GM19043 (cell line): ENCODE measurements around the gene RAPGEF5.
A peak's percentile ranks its signal among the peaks of the same experiment; 100 is the strongest.

ENCODE experiments used
- ATAC-seq: cut with Tn5 transposase; IDR thresholded peaks from one replicate; pipeline ENCODE4 v1.9.1; 2021; ENCODE audit warnings: low read depth; ENCODE audit not compliant: unreplicated experiment

The RAPGEF5 gene

DNA sequence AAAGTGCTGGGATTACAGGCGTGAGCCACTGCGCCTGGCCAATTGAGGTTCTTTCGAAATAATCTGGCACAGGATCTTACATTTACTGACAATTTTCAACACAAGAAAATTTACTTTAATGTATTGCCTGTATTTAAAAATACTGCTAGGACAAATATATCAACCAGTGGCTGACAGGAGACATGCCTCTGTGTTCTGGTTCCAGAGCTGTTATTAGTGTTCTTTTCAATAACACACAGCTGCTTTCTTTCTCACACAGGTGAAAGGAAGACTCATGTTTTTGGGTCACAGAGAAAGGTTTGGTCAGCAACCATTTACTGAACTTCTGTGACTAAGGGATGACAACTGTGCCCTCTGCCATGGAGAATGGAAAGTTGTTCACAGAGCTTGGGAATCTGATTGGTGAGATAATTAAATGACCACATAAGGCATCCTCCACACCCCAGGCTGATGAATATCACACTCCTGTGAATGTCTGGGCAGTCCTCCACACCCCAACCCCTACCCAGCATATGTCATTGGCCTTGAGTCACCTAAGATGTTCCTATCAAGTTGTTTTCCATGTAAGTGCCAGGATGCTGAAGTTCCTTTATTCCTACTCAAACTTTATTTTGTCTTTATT, 180.1 kb downstream of the RAPGEF5 start:
- ATAC-seq = no peak

DNA sequence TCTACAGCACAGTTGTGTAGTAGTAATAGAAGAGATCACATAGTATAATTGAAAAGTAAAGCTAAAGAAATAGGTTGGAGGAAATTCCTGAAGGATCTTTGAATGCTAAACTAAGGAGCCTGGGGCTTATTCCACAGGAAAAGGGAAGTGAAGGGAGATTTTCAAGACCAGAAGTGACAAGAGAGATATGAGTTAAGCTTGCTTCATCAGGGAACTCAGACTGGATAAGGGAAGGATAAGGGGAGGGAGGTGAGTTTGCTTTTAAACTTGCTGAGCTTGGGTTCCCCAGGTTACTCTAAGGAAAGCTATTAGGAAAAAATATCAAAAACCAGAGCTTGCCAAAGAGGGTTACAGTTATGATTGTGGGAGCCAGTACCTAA, 182.4 kb downstream of the RAPGEF5 start:
- ATAC-seq = no peak

DNA sequence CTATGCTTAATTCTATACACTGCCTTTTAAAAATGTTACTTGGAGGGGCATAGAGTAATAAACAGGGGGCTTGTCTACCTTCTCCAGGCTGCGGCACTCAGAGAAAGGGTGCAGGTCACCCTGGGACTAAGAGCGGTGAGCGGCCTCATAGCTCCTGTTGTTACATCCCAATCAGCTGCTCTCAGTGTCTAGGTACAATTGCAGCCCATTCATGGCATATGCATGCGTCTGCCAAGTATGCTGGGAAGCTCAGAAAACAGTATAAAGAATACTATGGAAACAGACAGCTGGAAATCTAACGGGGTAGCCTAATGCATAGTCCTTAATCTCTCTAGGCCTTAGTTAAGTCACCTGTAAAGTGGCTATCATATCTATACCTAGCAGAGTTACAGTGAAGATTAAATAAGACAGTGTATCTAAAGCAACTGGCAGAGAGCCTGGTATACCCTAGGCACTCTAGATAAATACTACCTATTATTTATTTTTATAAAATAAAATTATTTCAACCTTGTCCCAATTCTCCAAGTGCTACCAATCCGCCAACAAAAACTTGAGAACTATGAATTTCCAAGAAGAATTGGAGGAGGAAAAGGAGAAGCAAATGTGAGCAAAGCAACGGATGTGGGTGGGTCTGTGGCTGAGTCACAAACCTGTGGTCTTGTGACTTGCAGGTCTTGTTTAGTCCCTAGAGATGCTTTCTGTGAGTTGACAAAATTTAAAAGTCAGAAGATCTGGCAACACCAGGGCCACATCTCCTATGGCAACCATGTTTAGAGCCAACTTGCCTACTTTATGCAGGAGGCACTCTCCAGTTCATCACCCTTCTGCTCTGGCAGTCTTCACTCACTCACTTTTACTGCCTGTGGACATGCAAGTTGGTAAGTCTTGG, 183.0 kb downstream of the RAPGEF5 start:
- ATAC-seq = peak; percentile 95

DNA sequence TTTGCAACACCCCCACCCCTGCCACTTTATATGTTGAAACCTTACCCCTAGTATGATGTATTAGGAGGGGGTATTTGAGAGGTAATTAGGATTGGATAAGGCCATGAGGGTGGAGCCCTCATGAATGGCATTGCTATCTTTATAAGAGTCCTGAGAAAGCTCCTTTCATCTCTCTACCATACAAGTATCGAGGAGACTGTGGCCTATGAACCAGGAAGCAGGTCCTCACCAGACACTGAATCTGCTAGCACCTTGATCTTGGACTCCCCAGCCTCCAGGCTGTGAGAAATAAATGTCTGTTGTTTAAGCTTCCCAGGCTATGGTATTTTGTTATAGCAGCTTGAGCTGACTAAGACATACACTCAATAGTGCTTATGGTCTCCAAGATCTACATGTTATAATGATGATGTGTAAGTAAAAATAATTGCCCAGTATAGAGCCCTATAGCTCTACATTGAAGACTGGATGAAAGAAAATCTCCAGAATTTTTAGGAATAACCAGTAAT, 188.8 kb downstream of the RAPGEF5 start:
- no peak for ATAC-seq

DNA sequence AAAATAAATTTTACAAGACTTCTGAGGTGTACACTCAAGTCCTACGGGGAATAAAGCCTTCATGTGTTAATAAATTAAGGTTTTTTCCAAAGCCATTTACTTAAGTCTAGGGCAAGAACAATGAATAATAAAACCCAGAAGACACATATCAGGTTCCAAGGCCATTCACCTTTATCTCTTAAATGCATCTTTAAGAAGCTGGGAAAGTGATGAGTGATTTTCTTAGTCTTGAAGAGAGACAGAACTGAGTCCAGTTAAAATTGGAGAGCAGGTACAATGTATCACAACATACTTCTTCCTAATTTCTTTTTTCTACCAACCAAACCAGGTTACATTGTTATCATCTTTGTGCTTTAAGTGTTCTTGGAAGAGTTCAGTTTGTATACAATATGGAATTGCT, 189.5 kb downstream of the RAPGEF5 start:
- ATAC-seq = no peak

DNA sequence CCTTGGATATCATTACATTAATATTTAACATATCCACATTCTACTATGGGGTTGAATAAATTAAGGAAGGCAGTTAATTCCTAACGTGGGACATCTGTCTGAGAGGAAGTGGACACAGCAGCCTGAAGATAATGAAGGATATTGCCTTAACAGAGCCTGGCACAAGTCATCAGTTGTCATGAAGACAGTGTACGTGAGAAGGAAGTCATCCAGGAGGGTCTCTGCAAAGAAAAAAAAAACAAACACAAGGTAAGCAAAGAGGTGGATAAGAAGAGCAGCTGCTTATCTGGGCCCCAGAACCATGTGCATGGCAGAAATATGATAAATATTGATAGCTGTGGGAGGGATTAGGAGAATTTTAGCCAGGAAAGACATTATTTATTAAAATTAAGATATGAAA, 190.0 kb downstream of the RAPGEF5 start:
- ATAC-seq = no peak

DNA sequence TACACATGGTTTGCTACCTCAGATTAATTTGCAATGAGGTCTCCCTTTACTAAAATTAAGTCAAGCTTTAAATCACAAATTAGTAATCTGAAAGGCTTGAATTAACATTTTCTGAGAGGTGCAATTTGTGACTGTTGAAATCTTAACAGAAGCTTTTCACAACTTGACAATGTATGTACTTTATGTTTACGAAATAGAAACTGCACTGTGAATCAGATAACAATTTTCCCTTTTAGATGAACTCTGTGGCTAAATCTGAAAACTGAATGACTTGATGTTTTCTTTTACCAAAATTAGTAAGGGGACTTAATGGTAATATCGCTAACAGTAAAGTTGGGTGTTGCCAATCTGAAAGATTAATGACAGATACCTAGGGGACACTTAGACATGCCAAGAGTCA, 197.6 kb downstream of the RAPGEF5 start:
- ATAC-seq = no peak

DNA sequence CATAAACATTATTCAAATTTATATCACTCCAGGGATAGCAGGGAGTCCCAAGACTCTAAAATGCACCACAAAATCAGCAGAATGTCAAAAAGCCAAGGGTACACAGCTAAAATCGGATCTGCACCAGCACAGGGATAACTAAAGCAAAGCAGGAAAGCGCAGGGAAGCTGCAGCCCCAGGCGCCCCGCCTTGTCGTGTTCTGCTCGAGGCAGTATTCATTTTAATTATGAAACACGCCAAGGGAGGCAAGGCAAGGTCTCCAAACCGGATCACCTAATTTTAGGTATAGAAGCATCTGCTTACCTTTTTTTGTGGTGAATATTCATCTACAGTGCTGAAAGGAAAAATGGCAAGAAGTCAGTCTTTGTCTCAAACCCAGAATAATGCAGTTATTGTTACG, 199.4 kb downstream of the RAPGEF5 start:
- ATAC-seq = no peak

DNA sequence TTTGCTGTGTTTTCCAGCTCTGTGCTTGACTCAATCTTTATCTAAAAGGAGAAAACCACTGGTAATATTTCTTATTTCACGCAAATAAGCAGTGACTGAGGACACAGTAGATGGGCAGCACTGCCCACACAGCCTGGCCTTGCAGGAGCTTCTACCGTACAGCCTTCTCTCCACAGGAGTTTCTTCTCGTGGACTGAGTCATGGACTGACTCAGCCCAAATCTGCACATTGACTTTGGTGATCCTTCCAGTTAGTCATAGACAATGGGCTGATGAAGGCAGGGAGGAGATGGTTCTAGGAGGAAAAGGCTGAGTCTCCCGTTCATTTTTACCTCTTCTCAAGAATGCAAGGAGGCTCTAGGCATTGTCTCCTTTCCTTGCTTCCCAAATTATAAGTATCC, 200.7 kb downstream of the RAPGEF5 start:
- ATAC-seq = no peak

DNA sequence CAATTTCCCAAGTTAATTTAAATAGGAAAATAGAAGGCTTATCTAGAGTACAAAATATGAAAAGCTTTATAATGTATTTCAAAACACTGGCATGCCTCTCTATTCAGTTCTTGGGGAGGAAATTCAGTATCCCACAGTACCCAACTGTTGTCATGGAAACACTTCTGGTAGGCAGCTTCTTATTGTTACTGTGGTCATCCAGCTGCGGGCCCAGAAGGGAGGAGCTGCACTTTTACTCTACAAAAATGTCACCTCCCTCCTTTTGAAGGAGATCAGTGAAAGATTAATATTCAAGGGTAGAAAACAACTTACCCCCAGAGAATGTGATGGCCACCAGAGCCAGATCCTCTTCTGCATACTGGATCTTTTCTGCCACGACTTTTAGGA, 202.8 kb downstream of the RAPGEF5 start:
- no peak for ATAC-seq

DNA sequence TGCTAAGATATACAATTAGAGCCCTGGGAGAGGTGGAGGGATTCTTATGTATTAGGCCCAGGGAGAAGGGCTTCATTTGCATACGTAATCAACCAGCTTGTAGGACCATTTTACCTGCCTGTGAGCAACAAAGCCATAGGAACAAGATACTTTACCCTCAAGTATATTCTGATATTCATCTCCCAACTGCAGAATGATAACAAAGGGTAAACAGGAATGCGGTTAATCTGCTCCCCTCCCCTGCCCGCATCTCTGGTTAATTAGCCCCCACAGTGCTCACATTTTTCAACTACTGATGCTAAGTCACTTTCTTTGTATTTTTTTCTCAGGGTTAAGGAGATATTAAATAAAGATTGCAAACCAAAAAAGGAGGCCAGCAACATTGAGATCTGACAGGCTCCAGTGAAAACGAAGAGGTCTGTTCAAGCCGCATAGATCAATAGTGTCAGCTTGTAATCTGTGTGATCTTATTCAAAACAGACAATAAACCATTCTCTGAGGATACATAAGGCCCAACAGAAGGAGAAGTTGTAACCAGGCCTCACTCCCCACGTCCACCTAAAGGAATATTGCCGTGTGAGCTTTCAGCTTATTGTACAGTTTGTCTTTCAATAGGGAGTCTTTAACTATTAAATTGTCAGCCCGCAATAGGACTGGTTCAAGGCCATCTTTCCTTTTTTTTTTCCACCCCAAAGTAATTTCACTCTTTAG, 203.4 kb downstream of the RAPGEF5 start:
- no peak for ATAC-seq

DNA sequence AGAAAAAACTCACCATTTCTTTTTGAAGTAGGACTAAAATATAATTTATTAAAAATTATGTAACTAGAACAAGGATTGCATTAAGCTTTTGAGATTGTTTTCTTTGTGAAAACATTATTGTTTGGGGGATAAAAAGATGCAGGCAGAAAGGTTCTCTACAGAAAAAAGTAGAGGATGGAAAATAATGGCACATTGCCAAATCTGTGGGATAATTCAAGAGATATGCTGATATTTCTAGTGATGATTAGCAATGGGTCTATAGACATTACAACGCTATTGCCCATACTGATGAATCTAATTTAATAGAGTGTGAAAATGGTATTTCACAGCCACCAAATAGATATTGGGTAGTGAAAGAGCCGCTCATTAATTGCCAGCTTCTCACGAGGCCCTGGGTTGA, 204.3 kb downstream of the RAPGEF5 start:
- no peak for ATAC-seq

DNA sequence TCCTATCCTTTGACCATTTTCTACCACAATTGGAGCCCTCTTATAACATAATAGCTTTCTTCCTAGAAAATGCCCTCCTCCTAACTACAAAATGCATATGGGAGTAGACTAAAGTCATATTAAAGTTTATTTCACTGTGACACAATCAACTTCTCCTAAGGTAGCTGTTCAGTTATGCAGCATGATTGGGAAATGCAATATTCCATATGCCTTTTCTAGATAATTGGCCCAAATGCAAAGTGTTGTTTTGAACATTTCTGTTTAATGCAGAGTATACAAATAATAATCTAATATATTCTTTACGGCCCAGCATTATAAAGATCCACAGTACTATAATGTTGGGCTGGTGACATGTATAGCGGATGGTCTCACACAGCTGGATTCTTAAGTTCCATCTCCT, 205.1 kb downstream of the RAPGEF5 start:
- no peak for ATAC-seq

DNA sequence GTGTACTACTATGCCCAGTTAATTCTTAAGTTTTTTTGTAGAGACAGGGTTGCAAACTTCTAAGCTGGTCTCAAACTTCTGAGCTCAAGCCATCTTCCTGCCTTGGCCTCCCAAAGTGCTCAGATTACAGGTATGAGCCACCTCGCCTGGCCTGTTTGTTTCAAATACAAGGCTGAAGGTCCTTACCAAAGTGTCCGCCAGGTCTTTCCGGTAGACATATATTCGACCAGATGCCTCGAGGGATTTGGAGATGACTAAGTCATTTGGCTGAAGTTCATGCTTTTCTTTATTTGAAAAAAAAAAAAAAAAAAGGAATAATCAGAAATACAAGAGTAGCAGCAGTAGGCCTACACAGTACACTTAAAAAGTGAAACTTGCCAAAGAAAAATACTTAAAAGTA, 206.7 kb downstream of the RAPGEF5 start:
- no peak for ATAC-seq

DNA sequence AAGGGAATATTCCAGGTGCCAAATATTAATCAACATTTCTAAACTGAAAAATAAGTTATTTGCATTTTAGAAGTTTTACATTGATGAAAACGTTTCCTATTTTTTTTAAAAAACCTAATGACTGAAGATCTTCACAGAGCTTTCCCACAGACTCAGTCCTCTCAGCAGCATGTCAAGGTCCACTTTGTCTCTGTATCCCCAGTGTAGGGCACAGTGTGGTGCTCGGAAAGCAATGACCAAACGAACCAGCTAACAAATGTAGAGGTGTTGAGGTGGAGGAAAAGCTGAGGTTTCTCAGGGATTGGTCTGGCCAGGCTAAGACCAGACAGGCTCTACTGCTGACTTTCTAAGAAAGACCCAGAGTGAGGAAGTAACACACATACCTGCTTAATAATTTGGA, 209.1 kb downstream of the RAPGEF5 start:
- ATAC-seq = no peak

DNA sequence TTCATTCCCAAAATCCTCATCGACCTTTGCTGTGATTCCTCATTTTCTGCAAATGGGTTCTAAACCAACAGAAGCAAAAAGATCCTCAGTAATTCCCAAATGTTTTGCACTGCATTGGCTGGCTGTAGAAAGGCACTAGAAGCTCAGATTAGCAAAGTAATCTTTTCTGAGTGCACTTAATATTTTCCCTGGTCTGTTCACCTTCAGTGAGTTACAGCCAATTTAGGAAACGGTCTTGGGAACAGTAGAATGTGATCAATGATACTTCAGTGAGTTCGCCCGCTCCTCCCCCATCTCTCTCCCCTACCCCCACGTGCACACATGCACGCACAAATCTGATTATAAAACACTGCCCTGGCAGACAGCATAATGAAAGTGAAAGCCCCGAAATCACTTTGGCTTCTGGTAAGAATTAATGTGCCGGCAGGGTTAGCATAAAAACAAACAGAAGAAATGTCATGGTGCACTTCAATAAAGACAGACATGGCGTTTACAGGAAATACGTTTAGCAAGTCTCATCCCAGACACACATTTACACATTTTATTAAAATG, 209.9 kb downstream of the RAPGEF5 start:
- peak; percentile 51 for ATAC-seq

DNA sequence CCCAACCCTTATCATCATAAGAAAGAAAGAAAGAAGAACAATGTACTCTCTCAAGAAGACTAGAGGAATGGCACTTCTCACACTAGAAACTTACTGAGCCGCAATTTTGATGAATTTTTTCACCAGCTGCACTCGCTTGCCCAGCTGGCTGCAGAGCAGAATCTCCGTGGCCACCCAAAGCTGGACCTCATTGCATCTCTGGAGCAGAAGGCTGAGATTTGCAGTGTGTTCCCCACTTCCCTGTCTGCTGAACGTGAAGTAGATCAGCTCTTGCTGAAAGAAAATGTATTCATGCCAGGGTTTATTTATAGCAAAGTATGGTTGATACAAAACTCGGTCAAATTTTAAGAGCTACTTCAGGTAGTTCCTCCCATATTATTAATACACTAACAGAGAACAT, 212.0 kb downstream of the RAPGEF5 start:
- ATAC-seq = no peak

DNA sequence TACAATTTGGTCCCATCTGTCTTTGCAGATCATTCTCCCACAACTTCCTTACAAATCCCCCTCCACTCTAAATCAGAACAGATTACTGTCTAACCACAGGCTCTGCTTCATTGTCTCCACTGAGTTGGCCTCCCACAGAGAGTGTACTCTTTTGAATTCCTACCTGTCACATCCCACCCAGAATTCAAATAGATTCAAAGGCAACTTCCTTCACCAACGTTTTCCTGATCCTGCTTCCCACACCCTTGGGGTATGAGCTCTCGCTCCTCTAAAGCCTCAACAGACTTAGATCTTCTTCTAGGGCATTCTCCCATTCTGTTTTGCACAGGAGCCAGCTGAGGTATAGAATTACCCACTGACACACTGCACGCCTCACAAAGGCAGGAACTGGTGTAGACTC, 213.5 kb downstream of the RAPGEF5 start:
- ATAC-seq = no peak

DNA sequence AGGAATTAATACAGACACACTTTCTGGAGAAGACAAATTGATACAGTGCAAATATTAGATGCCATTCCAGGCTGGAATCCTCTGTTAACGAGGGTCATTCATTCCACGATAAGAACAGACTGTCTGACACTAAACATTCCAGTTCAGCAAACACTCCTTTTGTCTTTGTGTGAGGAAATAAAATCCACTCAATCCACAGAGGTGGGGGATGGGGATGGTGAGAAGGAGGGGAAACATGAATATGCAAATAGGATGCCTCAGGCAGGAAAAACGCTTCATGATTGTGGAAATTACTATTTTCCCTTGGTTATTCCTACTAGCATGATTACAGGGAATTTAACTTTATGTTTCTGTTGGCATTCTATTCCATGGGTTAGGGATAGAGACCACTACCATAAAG, 214.4 kb downstream of the RAPGEF5 start:
- no peak for ATAC-seq

DNA sequence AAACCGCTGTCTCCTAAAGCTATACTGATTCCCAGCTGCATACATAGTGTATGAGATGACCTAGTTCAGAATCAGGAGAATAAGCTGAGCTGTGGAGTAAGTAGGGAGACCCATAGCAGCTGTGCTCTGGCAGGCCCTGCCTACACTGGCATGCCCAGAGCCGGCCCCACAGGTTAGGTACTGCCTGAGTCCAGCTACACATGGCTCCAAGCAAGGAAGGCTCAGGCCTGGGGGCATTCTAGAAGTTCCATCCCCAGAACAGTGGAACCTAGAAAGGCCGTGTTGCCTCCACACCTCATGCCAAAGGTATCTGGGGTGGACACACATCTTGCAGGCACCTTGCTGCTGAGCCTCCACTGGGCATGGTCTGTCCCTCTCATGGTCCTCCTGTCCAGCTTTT, 215.6 kb downstream of the RAPGEF5 start:
- ATAC-seq = no peak

DNA sequence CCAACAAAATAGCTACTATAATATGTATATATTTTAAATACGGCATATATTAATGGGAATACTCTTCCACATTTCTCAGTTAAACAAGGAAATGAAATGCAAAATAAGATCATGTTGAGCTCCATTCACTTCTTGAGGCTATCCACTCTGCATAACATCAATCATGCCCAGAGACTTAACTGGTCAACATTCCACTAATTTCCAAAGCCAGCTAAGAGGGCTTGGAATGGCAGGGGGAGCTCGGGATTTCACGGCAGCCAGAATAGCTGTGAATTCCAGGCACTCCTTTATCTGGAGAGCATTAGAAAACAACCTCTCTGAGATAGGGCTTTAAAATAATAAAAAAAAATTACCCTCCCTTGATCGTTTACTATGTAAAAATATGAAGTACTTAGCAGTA, 216.4 kb downstream of the RAPGEF5 start:
- no peak for ATAC-seq
